COLO829 (cell line): ENCODE data around the gene ATAD1.
"Not testable (repeated sequence)": the region's sequence is repeated elsewhere in the genome, so short reads cannot be mapped to it uniquely, and the experiment has no call there.

Experiments
- DNase-seq: peaks from one replicate; pipeline ENCODE4 v3.0.0; 2012; ENCODE audit warnings: low spot score

The ATAD1 gene

DNA sequence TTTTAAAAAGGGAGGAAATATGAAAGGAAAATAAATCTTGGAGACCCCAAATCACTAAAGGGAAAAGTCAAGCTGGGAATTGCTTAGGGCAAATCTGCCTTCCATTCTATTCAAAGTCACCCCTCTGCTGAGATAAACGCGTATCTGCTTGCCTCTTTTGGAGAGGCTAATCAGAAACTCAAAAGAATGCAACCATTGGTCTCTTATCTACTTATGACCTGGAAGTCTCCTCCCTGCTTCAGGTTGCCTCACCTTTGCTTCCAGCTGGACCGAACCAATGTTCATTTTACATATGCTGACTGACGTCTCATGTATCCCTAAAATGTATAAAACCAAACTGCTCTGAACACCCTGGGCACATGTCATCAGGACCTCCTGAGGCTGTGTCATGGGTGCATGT lies 14.7 kb downstream of the ATAD1 start:
- no peak for DNase-seq

DNA sequence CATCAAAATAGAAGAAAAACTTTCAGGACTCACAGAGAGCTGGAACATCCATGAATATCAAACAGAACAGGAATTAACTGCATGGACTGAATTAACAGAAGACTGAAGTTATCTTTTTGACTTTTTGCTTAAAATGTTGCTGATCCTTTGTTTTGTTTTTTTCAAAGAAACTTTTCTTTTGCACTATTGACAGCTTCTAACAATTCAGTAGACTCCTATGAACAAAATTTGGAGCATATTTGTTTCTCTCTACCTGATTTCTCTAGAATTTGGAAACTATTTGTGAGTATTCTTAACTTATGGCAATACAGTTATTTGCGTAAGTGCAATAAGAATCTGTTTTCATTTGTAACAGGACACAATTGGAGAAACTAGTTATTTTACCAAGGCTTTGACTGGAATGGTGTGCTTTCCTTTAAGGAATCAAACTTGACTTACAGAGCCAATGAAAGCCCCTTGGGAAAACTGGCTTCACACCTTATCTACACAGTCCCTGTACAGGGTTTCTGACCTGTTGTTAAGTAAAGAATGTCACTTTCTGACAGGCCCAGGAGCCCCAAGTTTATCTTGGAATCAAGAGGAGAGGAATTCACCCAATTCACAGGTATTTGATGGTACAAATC lies 16.1 kb downstream of the ATAD1 start:
- not testable (repeated sequence) for DNase-seq

GRCh38 chr10:87799860-87800259 lies 18.2 kb downstream of the ATAD1 start:
- DNase-seq: no peak

- no peak for DNase-seq
These were observed 19.9 kb downstream of the ATAD1 start for GRCh38 chr10:87798082-87798481.

- no peak for DNase-seq
These were observed 23.7 kb downstream of the ATAD1 start for GRCh38 chr10:87794285-87794684.

DNA sequence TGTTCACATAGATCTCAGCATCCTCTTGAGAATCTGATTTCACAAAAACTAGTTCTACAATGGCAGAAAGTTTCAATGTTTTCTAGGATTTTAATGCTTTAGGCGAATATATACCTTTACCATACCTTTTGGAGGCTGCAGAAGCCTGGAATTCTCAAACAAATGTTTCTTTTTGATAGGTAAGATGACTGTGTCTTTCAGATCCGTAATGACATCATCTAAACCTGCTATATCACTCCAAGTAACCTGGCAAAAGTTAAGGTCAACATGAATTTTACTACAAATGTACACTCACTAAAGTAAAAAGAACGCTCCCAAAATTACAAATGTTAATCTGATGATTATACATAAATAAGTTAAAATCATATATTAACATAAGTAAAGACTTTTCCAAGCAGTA lies 27.8 kb downstream of the ATAD1 start:
- DNase-seq: no peak

GRCh38 chr10:87786421-87786820 lies 31.6 kb downstream of the ATAD1 start:
- no peak for DNase-seq

DNA sequence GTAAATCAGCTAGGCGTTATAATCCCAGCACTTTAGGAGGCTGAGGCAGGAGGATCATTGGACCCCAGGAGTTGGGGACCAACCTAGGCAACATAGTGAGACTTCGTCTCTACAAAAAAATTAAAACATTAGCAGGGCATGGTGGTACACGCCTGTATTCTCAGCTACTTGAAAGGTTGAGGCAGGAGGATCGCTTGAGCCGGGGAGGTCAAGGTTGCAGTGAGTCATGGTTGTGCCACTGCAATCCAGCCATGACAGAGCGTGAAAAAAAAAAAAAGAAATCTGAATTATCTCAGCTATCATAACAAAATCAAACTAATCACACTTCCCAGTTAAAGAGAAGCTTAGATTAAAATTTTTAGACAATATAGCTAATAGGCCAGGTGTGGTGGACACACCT lies 35.3 kb downstream of the ATAD1 start:
- DNase-seq: no peak

DNA sequence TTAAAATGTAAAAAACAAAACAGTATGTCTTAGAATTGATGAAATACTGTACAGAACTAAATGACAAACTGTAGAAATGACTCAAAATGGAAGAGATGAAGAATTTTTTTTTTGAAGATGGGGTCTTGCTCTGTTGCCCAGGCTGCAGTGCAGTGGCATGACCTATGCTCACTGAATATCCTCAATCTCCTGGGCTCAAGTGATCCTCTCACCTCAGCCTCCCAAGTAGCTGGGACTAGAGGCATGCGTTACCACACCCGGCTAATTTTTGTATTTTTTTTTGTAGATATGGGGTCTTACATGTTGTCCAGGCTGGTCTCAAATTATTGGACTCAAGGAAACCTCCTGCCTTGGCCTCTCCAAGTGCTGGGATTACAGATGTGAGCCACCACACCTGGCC lies 36.5 kb downstream of the ATAD1 start:
- DNase-seq: no peak

DNA sequence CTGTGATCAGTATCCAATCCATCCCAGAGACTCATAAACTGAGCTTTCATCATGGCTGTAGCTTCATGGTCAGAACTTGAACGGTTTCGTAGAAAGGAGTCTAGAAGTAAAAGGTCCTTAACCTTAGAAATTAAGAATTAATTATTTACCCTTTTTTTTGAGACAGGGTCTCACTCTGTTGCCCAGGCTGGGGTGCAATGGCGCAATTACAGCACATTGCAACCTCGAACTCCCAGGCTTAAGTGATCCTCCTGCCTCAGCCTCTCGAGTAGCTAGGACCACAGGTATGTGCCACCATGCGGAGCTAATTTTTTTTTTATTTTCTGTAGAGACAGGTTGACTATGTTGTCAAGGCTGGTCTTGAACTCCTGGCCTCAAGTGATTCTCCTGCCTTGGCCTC lies 41.7 kb downstream of the ATAD1 start:
- DNase-seq: no peak

DNA sequence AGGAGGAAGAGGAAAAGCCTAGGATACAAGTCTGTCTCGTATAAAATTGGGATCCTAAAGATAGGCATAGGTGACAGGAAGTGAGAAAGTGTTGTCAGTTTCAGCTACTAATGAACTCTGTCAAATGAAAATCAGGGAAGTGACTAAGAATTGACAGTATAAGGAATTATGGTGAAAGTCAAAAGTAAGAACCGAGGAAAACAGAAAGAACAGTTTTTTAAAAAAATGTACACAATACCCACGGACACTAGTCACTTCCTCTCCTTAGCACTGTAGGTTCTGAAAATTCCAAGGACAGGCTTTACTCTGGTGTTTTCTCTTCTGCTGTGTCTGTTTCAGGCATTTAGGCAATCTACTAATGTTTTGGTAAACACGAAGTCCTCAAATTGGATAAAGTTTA lies 42.3 kb downstream of the ATAD1 start:
- no peak for DNase-seq

- DNase-seq: peak; percentile 13
These were observed 46.0 kb downstream of the ATAD1 start for GRCh38 chr10:87771871-87772500.

GRCh38 chr10:87767253-87767652 lies 50.8 kb downstream of the ATAD1 start:
- DNase-seq: no peak

DNA sequence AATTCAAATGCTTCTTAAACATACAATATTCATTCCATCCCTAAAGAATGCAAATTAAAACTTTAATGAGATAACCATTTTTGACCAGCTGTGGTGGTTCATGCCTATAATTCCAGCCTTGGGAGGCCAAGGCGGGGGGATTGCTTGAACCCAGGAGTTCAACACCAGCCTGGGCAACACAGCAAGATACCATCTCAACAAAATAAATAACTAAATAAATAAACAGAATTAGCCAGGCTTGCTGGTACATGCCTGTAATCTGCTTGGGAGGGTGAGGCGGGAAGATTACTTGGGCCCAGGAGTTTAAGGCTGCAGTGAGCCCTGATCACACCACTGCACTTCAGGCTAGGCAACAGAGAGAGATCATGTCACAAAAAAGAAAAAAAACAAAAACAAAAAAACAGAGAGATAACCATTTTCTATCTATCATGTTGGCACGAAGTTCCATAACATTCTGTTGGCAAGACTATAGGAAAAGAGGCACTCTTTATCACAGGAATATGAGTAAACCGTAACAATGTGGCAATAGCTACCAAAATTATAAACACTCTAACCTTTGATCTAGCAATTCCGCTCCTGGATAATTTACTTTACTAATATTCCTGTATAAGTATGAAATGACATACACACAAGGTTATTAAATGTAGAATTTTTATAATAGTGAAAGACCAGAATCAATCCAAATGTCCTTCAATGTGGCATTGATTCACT lies 52.2 kb downstream of the ATAD1 start:
- DNase-seq: no peak

GRCh38 chr10:87764072-87764934 lies 53.7 kb downstream of the ATAD1 start:
- no peak for DNase-seq

DNA sequence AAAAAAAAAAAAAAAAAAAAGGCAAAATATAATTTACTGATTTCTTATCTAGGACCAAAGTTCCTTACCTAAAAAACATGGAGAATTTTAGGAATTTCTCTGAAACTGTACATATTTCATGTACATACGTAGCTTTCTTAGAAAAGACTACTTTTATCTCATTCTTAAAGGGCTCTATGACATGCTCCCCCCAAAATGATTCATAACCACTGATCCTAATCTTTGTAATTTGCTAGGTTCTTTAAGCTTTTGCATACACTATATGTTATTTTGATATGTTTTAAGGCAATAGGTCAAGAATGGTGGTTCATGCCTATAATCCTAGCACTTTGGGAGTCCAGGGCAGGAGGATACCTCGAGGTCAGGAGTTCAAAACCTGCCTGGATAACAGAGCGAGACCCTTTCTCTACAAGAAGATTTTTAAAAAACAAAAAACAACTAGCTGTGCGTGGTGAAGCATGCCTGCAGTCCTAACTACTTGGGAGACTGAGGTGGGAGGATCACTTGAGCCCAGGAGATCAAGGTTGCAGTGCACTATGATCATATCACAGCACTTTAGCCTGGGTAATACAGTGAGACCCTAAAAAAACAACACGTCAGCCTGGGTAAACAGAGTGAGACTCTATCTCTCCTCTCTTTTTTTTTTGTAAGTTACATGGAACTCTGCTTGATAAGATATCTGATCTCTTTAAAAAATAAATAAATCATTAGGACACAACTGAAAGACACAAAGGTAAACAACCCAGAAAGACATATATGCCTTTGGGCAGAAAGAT lies 54.8 kb downstream of the ATAD1 start:
- no peak for DNase-seq

- no peak for DNase-seq
These were observed 56.1 kb downstream of the ATAD1 start for GRCh38 chr10:87761892-87762291.

- DNase-seq: no peak
These were observed 56.9 kb downstream of the ATAD1 start for GRCh38 chr10:87761153-87761552.

GRCh38 chr10:87760195-87760905 lies 57.7 kb downstream of the ATAD1 start:
- no peak for DNase-seq

DNA sequence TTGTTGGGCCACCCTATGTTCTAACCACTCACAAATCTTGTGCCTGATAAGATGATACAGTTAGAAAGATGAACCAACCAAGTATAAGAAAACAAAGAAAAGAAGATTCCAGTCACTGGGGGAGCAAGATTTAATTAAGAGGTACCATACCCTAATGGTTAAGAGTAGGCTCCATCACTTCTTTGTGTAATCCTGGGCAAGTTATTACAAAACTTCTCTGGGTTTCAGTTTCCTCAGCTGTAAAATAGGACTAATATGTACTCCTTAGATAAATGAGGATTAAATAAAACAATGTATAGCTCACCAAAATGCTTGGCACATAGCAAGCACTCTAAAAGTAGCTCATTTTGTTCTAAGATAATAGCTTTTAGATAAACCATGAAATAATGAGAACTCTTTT lies 58.5 kb downstream of the ATAD1 start:
- DNase-seq: no peak

GRCh38 chr10:87757685-87758084 lies 60.3 kb downstream of the ATAD1 start:
- no peak for DNase-seq
